GM18511 (cell line): ENCODE measurements around the gene PCDHGB5.
"Not testable (repeated sequence)": the region's sequence is repeated elsewhere in the genome, so short reads cannot be mapped to it uniquely, and the experiment has no call there.

Experiments
- ATAC-seq: cut with Tn5 transposase; IDR thresholded peaks from one replicate; pipeline ENCODE4 v1.9.1; 2021; ENCODE audit warnings: mild to moderate bottlenecking, moderate library complexity; ENCODE audit not compliant: unreplicated experiment

Gene PCDHGB5

DNA sequence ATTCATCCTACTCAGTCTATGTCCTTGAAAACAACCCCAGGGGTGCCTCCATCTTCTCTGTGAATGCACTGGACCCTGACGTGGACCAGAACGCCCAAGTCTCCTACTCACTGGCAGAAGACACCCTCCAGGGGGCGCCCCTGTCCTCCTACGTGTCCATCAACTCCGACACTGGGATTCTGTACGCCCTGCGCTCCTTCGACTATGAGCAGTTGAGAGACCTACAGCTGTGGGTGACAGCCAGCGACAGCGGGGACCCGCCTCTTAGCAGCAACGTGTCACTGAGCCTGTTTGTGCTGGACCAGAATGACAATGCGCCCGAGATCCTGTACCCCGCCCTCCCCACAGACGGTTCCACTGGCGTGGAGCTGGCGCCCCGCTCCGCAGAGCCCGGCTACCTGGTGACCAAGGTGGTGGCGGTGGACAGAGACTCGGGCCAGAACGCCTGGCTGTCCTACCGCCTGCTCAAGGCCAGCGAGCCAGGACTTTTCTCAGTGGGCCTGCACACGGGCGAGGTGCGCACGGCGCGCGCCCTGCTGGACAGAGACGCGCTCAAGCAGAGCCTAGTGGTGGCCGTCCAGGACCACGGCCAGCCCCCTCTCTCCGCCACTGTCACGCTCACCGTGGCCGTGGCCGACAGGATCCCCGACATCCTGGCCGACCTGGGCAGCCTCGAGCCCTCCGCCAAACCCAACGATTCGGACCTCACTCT, 22.1 kb upstream of the PCDHGB5 start:
- not testable (repeated sequence) for ATAC-seq

DNA sequence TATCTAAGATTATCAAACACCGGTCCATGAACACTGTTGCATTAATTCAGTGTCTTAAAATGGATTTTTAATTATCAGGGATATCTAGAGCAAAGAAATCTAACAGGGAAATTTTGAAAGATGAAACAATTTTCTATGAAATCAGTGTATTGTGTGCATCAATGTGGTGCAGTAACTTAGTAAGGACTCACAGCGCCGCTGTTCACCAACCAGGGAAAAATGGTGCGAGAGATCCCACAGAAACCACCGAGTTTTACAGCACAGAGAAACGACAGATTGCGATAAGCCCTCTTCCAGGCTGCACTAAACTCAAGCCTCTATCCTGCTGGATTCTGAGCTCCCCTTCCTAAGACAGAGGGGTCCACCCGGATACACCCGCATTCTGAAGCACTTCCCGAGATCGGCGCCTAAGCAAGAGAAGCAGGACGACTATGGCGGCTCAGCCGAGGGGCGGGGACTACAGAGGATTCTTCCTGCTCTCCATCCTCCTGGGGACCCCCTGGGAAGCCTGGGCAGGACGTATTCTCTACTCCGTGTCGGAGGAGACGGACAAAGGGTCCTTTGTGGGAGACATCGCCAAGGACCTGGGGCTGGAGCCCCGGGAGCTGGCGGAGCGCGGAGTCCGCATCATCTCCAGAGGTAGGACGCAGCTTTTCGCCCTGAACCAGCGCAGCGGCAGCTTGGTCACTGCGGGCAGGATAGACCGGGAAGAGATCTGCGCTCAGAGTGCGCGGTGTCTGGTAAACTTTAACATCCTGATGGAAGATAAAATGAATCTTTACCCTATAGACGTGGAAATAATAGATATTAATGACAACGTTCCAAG, 15.1 kb upstream of the PCDHGB5 start, which contains the start of gene PCDHGA7:
Gene PCDHGA7, plus strand, starts transcription at position 274 of the 826 bp plus-strand sequence. Its CDS starts 158 bp downstream, at position 432.
- ATAC-seq = no peak

GRCh38 chr5:141383345-141383744, 14.4 kb upstream of the PCDHGB5 start:
- ATAC-seq = no peak

GRCh38 chr5:141384471-141385267, 13.1 kb upstream of the PCDHGB5 start:
- ATAC-seq = no peak

DNA sequence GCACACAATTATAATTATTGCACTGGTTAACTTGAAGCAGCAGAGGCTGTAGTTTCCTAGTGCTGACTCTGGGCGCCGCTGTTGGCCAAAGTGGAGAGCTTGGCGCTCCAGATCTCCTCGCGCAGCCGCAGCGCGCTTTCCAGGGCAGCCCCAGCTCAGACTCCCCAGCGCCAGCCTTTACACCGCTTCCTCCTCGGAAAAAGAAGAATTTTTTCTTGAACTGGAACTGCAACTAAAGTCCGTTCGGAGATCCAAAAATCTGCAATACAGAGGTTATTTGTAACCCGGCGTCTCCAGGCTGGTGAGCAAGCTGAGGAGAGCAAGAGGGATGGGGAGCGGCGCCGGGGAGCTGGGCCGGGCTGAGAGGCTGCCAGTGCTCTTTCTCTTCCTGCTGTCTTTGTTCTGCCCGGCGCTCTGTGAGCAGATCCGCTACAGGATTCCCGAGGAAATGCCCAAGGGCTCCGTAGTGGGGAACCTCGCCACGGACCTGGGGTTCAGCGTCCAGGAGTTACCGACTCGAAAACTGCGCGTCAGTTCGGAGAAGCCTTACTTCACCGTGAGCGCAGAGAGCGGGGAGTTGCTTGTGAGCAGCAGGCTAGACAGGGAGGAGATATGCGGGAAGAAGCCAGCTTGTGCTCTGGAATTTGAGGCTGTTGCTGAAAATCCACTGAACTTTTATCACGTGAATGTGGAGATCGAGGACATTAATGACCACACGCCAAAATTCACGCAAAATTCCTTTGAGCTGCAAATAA, 10.0 kb upstream of the PCDHGB5 start, which contains the start of gene PCDHGB4:
Gene PCDHGB4, plus strand, starts transcription at position 142 of the 755 bp plus-strand sequence. Its CDS starts 187 bp downstream, at position 329.
- ATAC-seq = peak; percentile 97

DNA sequence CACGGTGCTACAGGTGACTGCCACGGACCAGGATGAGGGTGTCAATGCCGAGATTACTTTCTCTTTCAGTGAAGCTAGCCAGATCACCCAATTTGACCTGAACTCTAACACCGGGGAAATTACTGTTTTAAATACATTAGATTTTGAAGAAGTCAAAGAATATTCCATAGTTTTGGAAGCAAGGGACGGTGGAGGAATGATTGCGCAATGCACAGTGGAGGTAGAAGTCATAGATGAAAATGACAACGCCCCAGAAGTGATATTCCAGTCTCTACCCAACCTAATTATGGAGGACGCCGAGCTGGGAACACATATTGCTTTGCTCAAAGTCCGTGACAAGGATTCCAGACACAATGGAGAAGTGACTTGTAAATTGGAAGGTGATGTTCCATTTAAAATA, 9.1 kb upstream of the PCDHGB5 start:
- no peak for ATAC-seq

GRCh38 chr5:141389153-141390042, 8.3 kb upstream of the PCDHGB5 start:
- no peak for ATAC-seq

DNA sequence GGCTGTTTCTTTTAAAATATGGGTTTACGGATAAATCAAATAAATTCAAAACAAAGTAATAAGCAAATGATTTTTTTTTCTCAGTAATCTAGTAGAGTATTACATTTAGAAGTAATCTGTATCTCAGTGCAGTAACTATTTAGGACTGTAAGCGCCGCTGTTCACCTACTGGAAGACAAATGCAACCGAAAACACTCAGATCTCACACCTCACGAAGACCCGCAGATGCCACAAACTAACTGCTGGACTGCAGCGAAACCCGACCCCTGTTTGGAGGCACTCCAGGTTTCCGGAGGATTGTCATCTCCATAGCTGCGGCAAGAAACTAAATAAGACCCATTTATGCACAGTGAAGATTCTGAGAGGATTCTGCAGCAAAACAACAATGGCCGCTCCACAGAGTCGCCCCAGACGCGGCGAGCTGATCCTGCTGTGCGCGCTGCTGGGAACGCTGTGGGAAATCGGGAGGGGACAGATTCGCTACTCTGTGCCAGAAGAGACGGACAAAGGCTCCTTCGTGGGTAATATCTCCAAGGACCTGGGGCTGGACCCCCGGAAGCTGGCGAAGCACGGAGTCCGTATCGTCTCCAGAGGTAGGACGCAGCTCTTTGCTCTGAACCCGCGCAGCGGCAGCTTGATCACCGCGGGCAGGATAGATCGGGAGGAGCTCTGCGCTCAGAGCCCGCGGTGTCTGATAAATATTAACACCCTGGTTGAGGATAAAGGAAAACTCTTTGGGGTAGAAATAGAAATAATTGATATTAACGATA, 5.1 kb upstream of the PCDHGB5 start, which contains the start of gene PCDHGA8:
Gene PCDHGA8, plus strand, starts transcription at position 205 of the 770 bp plus-strand sequence. Its CDS starts 181 bp downstream, at position 386.
- no peak for ATAC-seq

DNA sequence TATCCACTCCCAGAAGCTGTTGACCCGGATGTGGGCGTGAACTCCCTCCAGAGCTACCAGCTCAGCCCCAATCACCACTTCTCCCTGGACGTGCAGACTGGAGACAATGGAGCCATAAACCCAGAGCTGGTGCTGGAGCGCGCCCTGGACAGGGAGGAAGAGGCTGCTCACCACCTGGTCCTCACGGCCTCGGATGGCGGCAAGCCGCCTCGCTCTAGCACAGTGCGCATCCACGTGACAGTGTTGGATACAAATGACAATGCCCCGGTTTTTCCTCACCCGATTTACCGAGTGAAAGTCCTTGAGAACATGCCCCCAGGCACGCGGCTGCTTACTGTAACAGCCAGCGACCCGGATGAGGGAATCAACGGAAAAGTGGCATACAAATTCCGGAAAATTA, 4.5 kb upstream of the PCDHGB5 start:
- ATAC-seq = no peak

DNA sequence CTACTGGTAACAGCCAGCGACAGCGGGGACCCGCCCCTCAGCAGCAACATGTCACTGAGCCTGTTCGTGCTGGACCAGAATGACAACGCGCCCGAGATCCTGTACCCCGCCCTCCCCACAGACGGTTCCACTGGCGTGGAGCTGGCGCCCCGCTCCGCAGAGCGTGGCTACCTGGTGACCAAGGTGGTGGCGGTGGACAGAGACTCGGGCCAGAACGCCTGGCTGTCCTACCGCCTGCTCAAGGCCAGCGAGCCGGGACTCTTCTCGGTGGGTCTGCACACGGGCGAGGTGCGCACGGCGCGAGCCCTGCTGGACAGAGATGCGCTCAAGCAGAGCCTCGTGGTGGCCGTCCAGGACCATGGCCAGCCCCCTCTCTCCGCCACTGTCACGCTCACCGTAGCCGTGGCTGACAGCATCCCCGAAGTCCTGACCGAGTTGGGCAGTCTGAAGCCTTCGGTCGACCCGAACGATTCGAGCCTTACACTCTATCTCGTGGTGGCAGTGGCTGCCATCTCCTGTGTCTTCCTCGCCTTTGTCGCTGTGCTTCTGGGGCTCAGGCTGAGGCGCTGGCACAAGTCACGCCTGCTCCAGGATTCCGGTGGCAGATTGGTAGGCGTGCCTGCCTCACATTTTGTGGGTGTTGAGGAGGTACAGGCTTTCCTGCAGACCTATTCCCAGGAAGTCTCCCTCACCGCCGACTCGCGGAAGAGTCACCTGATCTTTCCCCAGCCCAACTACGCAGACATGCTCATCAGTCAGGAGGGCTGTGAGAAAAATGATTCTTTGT, 3.2 kb upstream of the PCDHGB5 start:
- not testable (repeated sequence) for ATAC-seq

DNA sequence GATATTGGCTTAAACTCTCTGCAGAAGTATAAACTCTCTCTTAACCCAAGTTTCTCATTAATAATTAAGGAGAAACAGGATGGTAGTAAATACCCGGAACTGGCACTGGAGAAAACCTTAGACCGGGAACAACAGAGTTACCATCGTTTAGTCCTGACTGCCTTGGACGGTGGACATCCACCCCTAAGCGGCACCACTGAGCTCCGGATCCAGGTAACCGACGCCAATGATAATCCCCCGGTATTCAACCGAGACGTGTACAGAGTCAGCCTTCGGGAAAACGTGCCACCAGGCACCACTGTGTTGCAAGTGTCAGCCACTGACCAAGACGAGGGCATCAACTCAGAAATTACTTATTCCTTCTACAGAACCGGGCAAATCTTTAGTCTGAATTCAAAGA, 861 bp downstream of the PCDHGB5 start:
- ATAC-seq = no peak

DNA sequence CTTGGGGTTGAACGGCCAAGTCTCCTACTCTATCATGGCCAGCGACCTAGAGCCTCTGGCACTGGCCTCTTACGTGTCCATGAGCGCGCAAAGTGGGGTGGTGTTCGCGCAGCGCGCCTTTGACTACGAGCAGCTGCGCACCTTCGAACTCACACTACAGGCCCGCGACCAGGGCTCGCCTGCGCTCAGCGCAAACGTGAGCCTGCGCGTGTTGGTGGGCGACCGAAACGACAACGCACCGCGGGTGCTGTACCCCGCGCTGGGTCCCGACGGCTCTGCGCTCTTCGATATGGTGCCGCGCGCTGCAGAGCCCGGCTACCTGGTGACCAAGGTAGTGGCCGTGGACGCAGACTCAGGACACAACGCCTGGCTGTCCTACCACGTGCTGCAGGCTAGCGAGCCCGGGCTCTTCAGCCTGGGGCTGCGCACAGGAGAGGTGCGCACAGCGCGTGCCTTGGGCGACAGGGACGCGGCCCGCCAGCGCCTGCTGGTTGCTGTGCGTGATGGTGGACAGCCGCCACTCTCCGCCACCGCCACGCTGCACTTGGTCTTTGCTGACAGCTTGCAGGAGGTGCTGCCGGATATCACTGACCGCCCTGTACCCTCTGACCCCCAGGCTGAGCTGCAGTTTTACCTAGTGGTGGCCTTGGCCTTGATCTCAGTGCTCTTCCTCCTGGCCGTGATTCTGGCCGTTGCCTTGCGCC, 2.0 kb downstream of the PCDHGB5 start:
- ATAC-seq = no peak

DNA sequence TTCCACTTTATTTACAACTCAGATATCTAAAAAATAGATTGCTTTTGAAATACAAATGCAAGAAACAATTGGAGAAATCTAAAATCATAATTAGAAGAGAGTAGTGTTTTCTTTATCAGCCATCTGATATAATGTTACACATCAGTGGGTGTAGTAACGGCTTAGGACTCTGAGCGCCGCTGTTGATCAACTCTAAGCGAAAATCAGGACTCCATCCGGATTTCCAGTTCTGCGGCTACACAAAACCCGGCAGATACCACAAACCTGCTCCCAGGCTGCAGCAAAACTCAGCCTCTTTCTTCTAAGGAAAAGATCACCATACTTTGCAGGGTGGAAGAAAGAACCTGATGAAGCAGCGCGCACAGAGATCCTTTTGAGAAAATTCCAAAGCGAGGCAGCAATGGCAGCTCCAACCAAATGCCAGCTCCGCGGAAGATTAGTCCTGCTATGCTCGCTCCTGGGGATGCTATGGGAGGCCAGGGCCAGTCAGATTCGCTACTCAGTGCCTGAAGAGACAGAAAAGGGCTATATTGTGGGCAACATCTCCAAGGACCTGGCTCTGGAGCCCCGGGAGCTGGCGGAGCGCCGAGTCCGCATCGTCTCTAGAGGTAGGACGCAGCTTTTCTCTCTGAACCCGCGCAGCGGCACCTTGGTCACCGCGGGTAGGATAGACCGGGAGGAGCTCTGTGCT, 5.0 kb downstream of the PCDHGB5 start, which contains the start of gene PCDHGA9:
Gene PCDHGA9, plus strand, starts transcription at position 226 of the 691 bp plus-strand sequence. Its CDS starts 175 bp downstream, at position 401.
- ATAC-seq = no peak

DNA sequence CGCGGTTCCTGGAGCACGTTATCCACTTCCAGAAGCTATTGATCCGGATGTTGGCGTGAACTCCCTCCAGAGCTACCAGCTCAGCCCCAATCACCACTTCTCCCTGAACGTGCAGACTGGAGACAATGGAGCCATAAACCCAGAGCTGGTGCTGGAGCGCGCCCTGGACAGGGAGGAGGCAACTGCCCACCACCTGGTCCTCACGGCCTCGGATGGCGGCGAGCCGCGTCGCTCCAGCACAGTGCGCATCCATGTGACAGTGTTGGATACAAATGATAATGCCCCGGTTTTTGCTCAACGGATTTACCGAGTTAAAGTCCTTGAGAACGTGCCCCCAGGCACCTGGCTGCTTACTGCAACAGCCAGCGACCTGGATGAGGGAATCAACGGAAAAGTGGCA, 5.6 kb downstream of the PCDHGB5 start:
- ATAC-seq = no peak

DNA sequence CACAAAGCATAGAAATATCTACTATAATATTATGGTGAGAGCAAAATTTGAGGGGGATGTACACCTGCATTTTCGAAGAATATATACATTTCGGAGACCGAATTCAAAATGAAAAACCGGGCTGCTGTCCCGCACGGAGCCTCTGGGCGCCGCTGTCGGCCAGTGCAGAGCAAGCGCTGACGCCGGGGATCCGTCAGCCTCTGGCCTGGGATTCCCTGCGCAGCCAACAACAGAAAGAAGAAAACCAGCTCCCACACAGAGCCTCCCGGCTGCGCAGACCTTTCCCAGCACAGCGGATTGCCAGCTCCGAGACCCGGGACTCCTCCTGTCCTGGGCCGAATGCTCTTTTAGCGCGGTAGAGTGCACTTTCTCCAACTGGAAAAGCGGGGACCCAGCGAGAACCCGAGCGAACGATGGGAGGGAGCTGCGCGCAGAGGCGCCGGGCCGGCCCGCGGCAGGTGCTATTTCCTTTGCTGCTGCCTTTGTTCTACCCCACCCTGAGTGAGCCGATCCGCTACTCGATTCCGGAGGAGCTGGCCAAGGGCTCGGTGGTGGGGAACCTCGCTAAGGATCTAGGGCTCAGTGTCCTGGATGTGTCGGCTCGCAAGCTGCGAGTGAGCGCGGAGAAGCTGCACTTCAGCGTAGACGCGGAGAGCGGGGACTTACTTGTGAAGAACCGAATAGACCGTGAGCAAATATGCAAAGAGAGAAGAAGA, 10.2 kb downstream of the PCDHGB5 start, which contains the start of gene PCDHGB6:
Gene PCDHGB6, plus strand, starts transcription at position 232 of the 716 bp plus-strand sequence. Its CDS starts 182 bp downstream, at position 414.
- ATAC-seq = peak; percentile 86
